Raji (cell line): ENCODE data around the gene YPEL2.

Source experiments
- POLR2A ChIP-seq: IDR thresholded peaks from 2 replicates; pipeline ENCODE4 v1.6.1; 2011; ENCODE audit warnings: low read depth, low read length, control low read depth; ENCODE audit not compliant: insufficient read depth

The YPEL2 gene

GRCh38 chr17:59327981-59328290 lies 3.5 kb upstream of the YPEL2 start:
- no peak for TF ChIP-seq POLR2A

GRCh38 chr17:59328601-59329000 lies 2.9 kb upstream of the YPEL2 start:
- no peak for TF ChIP-seq POLR2A

GRCh38 chr17:59329176-59330052 lies 2.0 kb upstream of the YPEL2 start:
- TF ChIP-seq POLR2A: no peak

- TF ChIP-seq POLR2A: no peak
Measured at GRCh38 chr17:59330053-59330942, 1.2 kb upstream of the YPEL2 start.

GRCh38 chr17:59331929-59332748 lies 684 bp downstream of the YPEL2 start:
- TF ChIP-seq POLR2A: no peak

- TF ChIP-seq POLR2A: no peak
Measured at GRCh38 chr17:59332749-59333377, 1.4 kb downstream of the YPEL2 start.

- TF ChIP-seq POLR2A: no peak
Measured at GRCh38 chr17:59333836-59334235, 2.4 kb downstream of the YPEL2 start.

GRCh38 chr17:59335685-59336084 lies 4.2 kb downstream of the YPEL2 start:
- TF ChIP-seq POLR2A: no peak

- TF ChIP-seq POLR2A: no peak
Measured at GRCh38 chr17:59337741-59338299, 6.4 kb downstream of the YPEL2 start.

- no peak for TF ChIP-seq POLR2A
Measured at GRCh38 chr17:59338498-59338897, 7.0 kb downstream of the YPEL2 start.

- no peak for TF ChIP-seq POLR2A
Measured at GRCh38 chr17:59341922-59342321, 10.5 kb downstream of the YPEL2 start.

GRCh38 chr17:59342681-59343131 lies 11.3 kb downstream of the YPEL2 start:
- no peak for TF ChIP-seq POLR2A

- no peak for TF ChIP-seq POLR2A
Measured at GRCh38 chr17:59345476-59345875, 14.0 kb downstream of the YPEL2 start.

- TF ChIP-seq POLR2A: no peak
Measured at GRCh38 chr17:59346341-59346740, 14.9 kb downstream of the YPEL2 start.
